GM18502 (cell line): ENCODE data around the gene GARIN5B.

ENCODE experiments used
- ATAC-seq: cut with Tn5 transposase; IDR thresholded peaks from one replicate; pipeline ENCODE4 v1.9.1; 2021; ENCODE audit warnings: mild to moderate bottlenecking; ENCODE audit not compliant: unreplicated experiment, poor library complexity

The GARIN5B gene

GRCh38 chr19:55352549-55353145 is 10.4 kb downstream of the GARIN5B start:
- no peak for ATAC-seq

- no peak for ATAC-seq
Observed at GRCh38 chr19:55352040-55352439, 11.0 kb downstream of the GARIN5B start.

GRCh38 chr19:55350620-55351315 is 12.3 kb downstream of the GARIN5B start:
- ATAC-seq: no peak

- no peak for ATAC-seq
Observed at GRCh38 chr19:55348317-55349034, 14.6 kb downstream of the GARIN5B start.

GRCh38 chr19:55347442-55348009 is 15.5 kb downstream of the GARIN5B start:
- no peak for ATAC-seq

- ATAC-seq: no peak
Observed at GRCh38 chr19:55346725-55347441, 16.2 kb downstream of the GARIN5B start.

GRCh38 chr19:55345818-55346724 is 17.0 kb downstream of the GARIN5B start:
- ATAC-seq: no peak

GRCh38 chr19:55345101-55345817 is 17.8 kb downstream of the GARIN5B start:
- no peak for ATAC-seq

GRCh38 chr19:55344444-55344843 is 18.6 kb downstream of the GARIN5B start:
- ATAC-seq: no peak

- no peak for ATAC-seq
Observed at GRCh38 chr19:55341595-55342531, 21.2 kb downstream of the GARIN5B start.

- no peak for ATAC-seq
Observed at GRCh38 chr19:55341171-55341588, 21.9 kb downstream of the GARIN5B start.

GRCh38 chr19:55340784-55341147 is 22.3 kb downstream of the GARIN5B start:
- ATAC-seq: no peak

- ATAC-seq: no peak
Observed at GRCh38 chr19:55339889-55340783, 22.9 kb downstream of the GARIN5B start.

- peak; percentile 81 for ATAC-seq
Observed at GRCh38 chr19:55339105-55339888, 23.8 kb downstream of the GARIN5B start, which contains the start of gene KMT5C. Gene KMT5C, plus strand, starts transcription at chr19:55339876. Its CDS starts 2,061 bp downstream, at chr19:55341937.

GRCh38 chr19:55336101-55336500 is 27.0 kb downstream of the GARIN5B start:
- no peak for ATAC-seq

GRCh38 chr19:55333870-55334269 is 29.2 kb downstream of the GARIN5B start:
- no peak for ATAC-seq
